ENCODE data around the gene ZNF638.
"Not testable (repeated sequence)": the region's sequence is repeated elsewhere in the genome, so short reads cannot be mapped to it uniquely, and the experiment has no call there.

The ZNF638 gene

DNA sequence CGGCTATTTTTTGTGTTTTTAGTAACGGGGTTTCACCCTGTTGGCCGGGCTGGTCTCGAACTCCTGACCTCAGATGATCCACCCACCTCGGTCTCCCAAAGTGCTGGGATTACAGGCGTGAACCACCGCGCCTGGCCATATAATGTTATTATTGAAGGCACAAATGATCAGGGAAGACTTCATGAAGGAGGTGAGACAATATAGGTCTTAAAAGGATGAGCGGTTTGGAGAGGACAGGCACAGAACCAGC, 326 bp upstream of the ZNF638 start:
- peaks cover 14 to 19% of the 10 kb centered on the region in 2 donors for H3K4me1 ChIP-seq (ENCODE audit: control insufficient read depth in 1 of 2, insufficient read depth in 2 of 2, low read length in 2 of 2)
- H3K9ac ChIP-seq (ENCODE audit: low read depth in 1 of 2, low read length in 2 of 2); H3K27me3 ChIP-seq (ENCODE audit: control insufficient read depth in 1 of 2, insufficient read depth in 2 of 2, low read length in 2 of 2); H3K27ac ChIP-seq (ENCODE audit: low read depth, low read length); H3K9me3 ChIP-seq (ENCODE audit: control insufficient read depth in 1 of 2, low read length in 2 of 2); H3K36me3 ChIP-seq (ENCODE audit: control insufficient read depth in 1 of 2, insufficient read depth in 2 of 2, low read length in 2 of 2): not testable (repeated sequence)
- H3K4me3 ChIP-seq (ENCODE audit: low read depth in 1 of 2, low read length in 2 of 2), result peak overlapping the region in 1 of 2 donors; percentile 99

DNA sequence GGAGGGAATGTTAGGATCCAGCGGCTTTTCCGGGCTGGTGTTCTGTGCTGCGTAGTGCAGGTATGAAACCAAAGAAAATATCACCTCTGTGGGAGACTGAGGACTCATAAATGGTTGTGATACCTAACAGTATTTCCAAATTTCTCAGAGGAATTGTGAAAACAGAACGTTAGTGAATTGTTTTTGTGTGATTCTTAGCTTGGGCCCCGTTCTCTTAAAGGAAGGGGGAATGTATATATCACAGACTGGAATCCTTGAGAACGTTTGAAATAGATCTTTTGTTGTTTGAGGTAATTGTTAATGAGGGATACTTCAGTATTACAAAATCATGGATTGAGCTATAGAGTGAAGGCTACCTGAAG, 834 bp downstream of the ZNF638 start:
- H3K9me3 ChIP-seq (ENCODE audit: control insufficient read depth in 1 of 2, low read length in 2 of 2), result no peaks in the 10 kb centered on the region
- H3K36me3 ChIP-seq (ENCODE audit: control insufficient read depth in 1 of 2, insufficient read depth in 2 of 2, low read length in 2 of 2), result no peaks in the 10 kb centered on the region
- no peaks in the 10 kb centered on the region for H3K27me3 ChIP-seq (ENCODE audit: control insufficient read depth in 1 of 2, insufficient read depth in 2 of 2, low read length in 2 of 2)
- peak overlapping the region; percentile 89 for H3K27ac ChIP-seq (ENCODE audit: low read depth, low read length)
- H3K4me3 ChIP-seq (ENCODE audit: low read depth in 1 of 2, low read length in 2 of 2), result peak overlapping the region; percentile 92 to 99
- peaks cover 14 to 23% of the 10 kb centered on the region in 2 donors for H3K4me1 ChIP-seq (ENCODE audit: control insufficient read depth in 1 of 2, insufficient read depth in 2 of 2, low read length in 2 of 2)
- peak overlapping the region; percentile 98 to 100 for H3K9ac ChIP-seq (ENCODE audit: low read depth in 1 of 2, low read length in 2 of 2)

DNA sequence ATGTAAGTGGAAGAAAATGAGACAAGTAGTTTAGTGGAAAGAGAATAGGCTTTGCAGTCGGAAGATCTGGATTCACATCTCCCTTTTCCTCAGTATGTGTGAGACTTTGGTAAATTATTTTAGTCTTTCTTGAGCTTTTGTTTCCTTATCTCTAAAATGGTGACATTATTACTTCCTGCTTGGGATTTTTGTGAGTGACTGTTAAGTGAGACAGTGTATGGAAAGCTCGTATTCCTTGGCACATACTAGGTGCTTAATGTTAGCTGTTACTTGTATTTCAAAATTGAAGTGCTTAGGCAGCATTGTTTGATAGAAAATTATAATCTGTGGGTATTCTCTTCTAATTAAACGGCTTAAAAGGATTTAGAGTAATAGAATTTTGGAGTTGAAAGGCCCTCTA, 2.0 kb downstream of the ZNF638 start:
- no peaks in the 10 kb centered on the region for H3K36me3 ChIP-seq (ENCODE audit: control insufficient read depth in 1 of 2, insufficient read depth in 2 of 2, low read length in 2 of 2)
- no peak overlapping the region for H3K27ac ChIP-seq (ENCODE audit: low read depth, low read length)
- no peaks in the 10 kb centered on the region for H3K27me3 ChIP-seq (ENCODE audit: control insufficient read depth in 1 of 2, insufficient read depth in 2 of 2, low read length in 2 of 2)
- H3K4me3 ChIP-seq (ENCODE audit: low read depth in 1 of 2, low read length in 2 of 2), result peak overlapping the region; percentile 92 to 99
- H3K9ac ChIP-seq (ENCODE audit: low read depth in 1 of 2, low read length in 2 of 2), result peak overlapping the region; percentile 2 to 98
- no peaks in the 10 kb centered on the region for H3K9me3 ChIP-seq (ENCODE audit: control insufficient read depth in 1 of 2, low read length in 2 of 2)
- peaks cover 19 to 23% of the 10 kb centered on the region in 2 donors for H3K4me1 ChIP-seq (ENCODE audit: control insufficient read depth in 1 of 2, insufficient read depth in 2 of 2, low read length in 2 of 2)

DNA sequence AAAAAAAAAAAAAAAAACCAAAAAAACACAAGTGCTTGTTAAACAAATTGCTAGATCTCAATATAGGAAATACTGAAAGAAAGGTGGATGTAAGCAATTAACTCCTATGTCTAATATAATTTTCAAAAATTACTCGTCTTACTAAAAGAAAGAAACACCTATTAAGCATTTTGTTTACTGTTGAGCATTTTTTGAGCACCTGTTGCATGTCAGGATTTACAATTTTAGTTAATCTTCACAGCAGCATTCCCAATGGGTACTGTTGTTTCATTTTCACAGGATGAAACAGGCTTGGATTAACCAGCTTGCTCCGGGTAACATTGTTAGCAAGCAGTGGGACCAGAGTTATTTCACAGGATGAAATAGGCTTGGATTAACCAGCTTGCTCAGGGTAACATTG, 4.8 kb downstream of the ZNF638 start:
- Histone ChIP-seq H3K27ac (ENCODE audit: low read depth, low read length) (no peak overlapping the region), H3K4me3 (ENCODE audit: low read depth in 1 of 2, low read length in 2 of 2) (no peak overlapping the region), H3K36me3 (ENCODE audit: control insufficient read depth in 1 of 2, insufficient read depth in 2 of 2, low read length in 2 of 2) (no peaks in the 10 kb centered on the region), H3K4me1 (ENCODE audit: control insufficient read depth in 1 of 2, insufficient read depth in 2 of 2, low read length in 2 of 2) (peaks cover 34 to 40% of the 10 kb centered on the region in 2 donors), H3K27me3 (ENCODE audit: control insufficient read depth in 1 of 2, insufficient read depth in 2 of 2, low read length in 2 of 2) (no peaks in the 10 kb centered on the region), H3K9ac (ENCODE audit: low read depth in 1 of 2, low read length in 2 of 2) (no peak overlapping the region), H3K9me3 (ENCODE audit: control insufficient read depth in 1 of 2, low read length in 2 of 2) (no peaks in the 10 kb centered on the region)

DNA sequence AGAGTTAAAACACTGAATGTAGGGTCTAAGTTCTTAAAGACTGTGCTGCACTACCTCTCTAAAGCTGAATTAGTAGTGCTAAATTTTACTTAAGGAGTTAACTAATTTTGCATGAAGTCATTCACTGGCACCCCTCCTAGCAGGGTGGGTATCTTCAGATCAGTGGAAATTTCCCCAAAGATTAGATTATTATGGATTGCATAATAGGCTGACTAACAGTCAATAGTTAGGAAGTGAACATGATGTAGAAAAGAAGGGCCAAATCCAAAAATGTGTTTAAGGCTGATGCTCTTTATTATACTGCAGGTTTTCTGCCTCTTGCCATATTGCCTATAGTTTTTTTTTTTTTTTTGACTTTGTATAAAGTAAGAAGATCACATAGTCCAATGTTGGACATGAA, 5.2 kb downstream of the ZNF638 start:
- H3K27ac ChIP-seq (ENCODE audit: low read depth, low read length), result no peak overlapping the region
- H3K9ac ChIP-seq (ENCODE audit: low read depth in 1 of 2, low read length in 2 of 2), result no peak overlapping the region

DNA sequence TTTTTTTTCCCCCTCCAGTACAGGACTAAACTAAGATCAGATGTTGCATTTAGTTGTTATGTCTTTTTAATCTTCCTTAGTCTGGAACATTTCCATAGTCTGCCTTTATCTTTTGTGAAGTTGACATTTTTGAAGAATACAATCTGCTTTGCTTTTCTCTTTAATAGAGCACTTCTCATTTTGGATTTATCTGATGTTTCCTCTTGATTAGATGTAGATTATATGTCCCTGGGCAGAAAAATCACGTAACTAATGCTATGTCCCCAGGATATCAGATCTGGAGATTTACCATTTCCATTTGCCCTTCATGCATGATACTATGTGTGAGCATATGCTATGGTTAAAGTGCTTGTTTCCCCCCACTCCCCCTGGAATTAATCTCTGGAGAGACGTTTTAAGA, 6.2 kb downstream of the ZNF638 start:
- H3K9me3 ChIP-seq (ENCODE audit: control insufficient read depth in 1 of 2, low read length in 2 of 2), result no peaks in the 10 kb centered on the region
- H3K36me3 ChIP-seq (ENCODE audit: control insufficient read depth in 1 of 2, insufficient read depth in 2 of 2, low read length in 2 of 2), result no peaks in the 10 kb centered on the region
- H3K27me3 ChIP-seq (ENCODE audit: control insufficient read depth in 1 of 2, insufficient read depth in 2 of 2, low read length in 2 of 2), result no peaks in the 10 kb centered on the region
- peaks cover 30 to 43% of the 10 kb centered on the region in 2 donors for H3K4me1 ChIP-seq (ENCODE audit: control insufficient read depth in 1 of 2, insufficient read depth in 2 of 2, low read length in 2 of 2)
- no peak overlapping the region for H3K4me3 ChIP-seq (ENCODE audit: low read depth in 1 of 2, low read length in 2 of 2)
- H3K9ac ChIP-seq (ENCODE audit: low read depth in 1 of 2, low read length in 2 of 2), result no peak overlapping the region
- no peak overlapping the region for H3K27ac ChIP-seq (ENCODE audit: low read depth, low read length)

More for the DNA sequence above, 5.2 kb downstream of the ZNF638 start:
- Histone ChIP-seq H3K4me3 (ENCODE audit: low read depth in 1 of 2, low read length in 2 of 2) (no peak overlapping the region), H3K36me3 (ENCODE audit: control insufficient read depth in 1 of 2, insufficient read depth in 2 of 2, low read length in 2 of 2) (no peaks in the 10 kb centered on the region), H3K9me3 (ENCODE audit: control insufficient read depth in 1 of 2, low read length in 2 of 2) (no peaks in the 10 kb centered on the region), H3K27me3 (ENCODE audit: control insufficient read depth in 1 of 2, insufficient read depth in 2 of 2, low read length in 2 of 2) (no peaks in the 10 kb centered on the region), H3K4me1 (ENCODE audit: control insufficient read depth in 1 of 2, insufficient read depth in 2 of 2, low read length in 2 of 2) (peaks cover 34 to 43% of the 10 kb centered on the region in 2 donors)

DNA sequence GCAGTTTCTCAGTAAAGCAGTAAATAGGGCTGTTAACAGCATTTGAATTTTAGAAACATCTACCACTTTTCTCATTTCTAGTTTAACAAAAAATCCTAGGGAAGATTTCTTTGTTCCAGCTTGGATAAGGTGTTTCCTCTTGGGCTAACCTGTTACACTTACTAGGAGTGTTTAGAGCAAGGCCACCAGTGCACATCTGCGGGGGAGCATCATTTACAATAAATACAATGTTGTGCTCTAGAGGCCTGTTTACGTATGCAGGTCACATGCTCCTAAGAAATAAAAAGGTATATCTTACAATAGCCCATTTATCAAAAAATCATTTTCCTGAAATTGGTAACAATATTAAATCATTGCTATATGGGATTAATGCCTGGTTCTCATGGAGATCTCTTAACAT, 8.1 kb downstream of the ZNF638 start:
- Histone ChIP-seq H3K27me3 (ENCODE audit: control insufficient read depth in 1 of 2, insufficient read depth in 2 of 2, low read length in 2 of 2) (no peaks in the 10 kb centered on the region), H3K27ac (ENCODE audit: low read depth, low read length) (no peak overlapping the region), H3K4me1 (ENCODE audit: control insufficient read depth in 1 of 2, insufficient read depth in 2 of 2, low read length in 2 of 2) (peaks cover 15 to 29% of the 10 kb centered on the region in 2 donors), H3K36me3 (ENCODE audit: control insufficient read depth in 1 of 2, insufficient read depth in 2 of 2, low read length in 2 of 2) (no peaks in the 10 kb centered on the region), H3K9ac (ENCODE audit: low read depth in 1 of 2, low read length in 2 of 2) (no peak overlapping the region), H3K4me3 (ENCODE audit: low read depth in 1 of 2, low read length in 2 of 2) (no peak overlapping the region), H3K9me3 (ENCODE audit: control insufficient read depth in 1 of 2, low read length in 2 of 2) (no peaks in the 10 kb centered on the region)

DNA sequence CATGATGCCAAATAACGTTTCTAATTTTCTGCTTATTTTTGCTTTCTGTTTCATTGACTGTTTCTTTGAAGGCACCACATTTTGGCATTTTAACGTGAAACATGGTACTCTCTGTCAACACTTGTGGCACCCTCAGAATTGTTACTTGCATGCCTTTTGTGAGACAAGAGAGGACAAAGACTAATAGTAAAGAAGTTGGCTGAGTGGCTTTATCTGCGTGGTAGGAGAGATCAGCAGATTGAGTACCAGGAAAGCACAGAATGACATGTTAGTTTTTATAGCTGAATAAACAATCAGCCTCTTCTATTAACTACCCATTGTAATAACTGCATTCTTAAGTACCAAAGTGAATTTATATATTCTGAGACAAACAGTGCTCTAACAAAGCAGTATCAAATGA, 8.6 kb downstream of the ZNF638 start:
- H3K4me1 ChIP-seq (ENCODE audit: control insufficient read depth in 1 of 2, insufficient read depth in 2 of 2, low read length in 2 of 2), result peaks cover 15 to 29% of the 10 kb centered on the region in 2 donors

DNA sequence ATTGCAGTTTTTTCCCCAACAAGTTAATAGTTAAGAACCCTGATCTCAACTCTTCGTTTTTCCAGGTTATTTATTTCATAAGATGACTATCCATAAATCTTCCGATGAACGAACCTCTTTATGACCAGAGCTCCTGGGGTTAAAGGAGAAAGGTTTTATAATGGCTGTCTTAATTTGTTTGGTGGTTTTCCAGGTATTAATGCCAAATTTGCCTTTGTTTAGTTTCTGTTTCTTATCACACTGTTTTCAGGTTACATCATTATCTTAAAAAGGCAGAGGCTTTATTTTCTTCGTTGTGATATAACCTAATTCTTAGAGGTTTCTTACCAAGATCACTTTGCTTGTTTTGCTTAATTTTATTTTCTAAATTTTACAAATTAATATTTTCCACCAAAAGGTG, 10.1 kb downstream of the ZNF638 start:
- H3K4me1 ChIP-seq (ENCODE audit: control insufficient read depth in 1 of 2, insufficient read depth in 2 of 2, low read length in 2 of 2), result peaks cover 12 to 29% of the 10 kb centered on the region in 2 donors

More for the DNA sequence above, 8.6 kb downstream of the ZNF638 start:
- Histone ChIP-seq H3K9ac (ENCODE audit: low read depth in 1 of 2, low read length in 2 of 2) (no peak overlapping the region), H3K27me3 (ENCODE audit: control insufficient read depth in 1 of 2, insufficient read depth in 2 of 2, low read length in 2 of 2) (no peaks in the 10 kb centered on the region), H3K4me3 (ENCODE audit: low read depth in 1 of 2, low read length in 2 of 2) (no peak overlapping the region), H3K27ac (ENCODE audit: low read depth, low read length) (no peak overlapping the region), H3K36me3 (ENCODE audit: control insufficient read depth in 1 of 2, insufficient read depth in 2 of 2, low read length in 2 of 2) (no peaks in the 10 kb centered on the region), H3K9me3 (ENCODE audit: control insufficient read depth in 1 of 2, low read length in 2 of 2) (no peaks in the 10 kb centered on the region)

DNA sequence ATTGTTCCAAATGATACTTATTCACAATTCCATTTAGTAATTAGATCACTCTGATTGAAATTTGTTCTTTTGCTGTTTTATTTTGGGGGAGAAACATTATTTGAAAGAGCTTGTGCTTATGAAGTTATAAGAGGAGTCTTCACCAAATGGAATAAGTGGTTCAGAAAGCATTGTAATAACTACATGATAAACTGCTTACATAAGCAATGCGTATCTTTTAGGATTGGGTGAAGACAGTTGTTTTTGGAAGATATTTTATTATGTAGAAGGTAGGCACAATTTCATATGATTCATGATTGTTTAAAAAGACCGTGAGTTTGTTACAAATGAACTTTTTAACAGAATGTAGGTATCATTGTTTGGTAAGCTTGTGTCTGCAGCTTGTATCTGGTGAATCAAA, 14.5 kb downstream of the ZNF638 start:
- H3K36me3 ChIP-seq (ENCODE audit: control insufficient read depth in 1 of 2, insufficient read depth in 2 of 2, low read length in 2 of 2), result peaks cover 12 to 19% of the 10 kb centered on the region in 2 donors
- H3K9me3 ChIP-seq (ENCODE audit: control insufficient read depth in 1 of 2, low read length in 2 of 2), result no peaks in the 10 kb centered on the region
- no peak overlapping the region for H3K9ac ChIP-seq (ENCODE audit: low read depth in 1 of 2, low read length in 2 of 2)
- no peak overlapping the region for H3K27ac ChIP-seq (ENCODE audit: low read depth, low read length)
- H3K4me3 ChIP-seq (ENCODE audit: low read depth in 1 of 2, low read length in 2 of 2), result no peak overlapping the region
- H3K27me3 ChIP-seq (ENCODE audit: control insufficient read depth in 1 of 2, insufficient read depth in 2 of 2, low read length in 2 of 2), result no peaks in the 10 kb centered on the region
- H3K4me1 ChIP-seq (ENCODE audit: control insufficient read depth in 1 of 2, insufficient read depth in 2 of 2, low read length in 2 of 2), result peaks cover 0 to 7% of the 10 kb centered on the region in 2 donors

More for the DNA sequence above, 10.1 kb downstream of the ZNF638 start:
- no peak overlapping the region for H3K4me3 ChIP-seq (ENCODE audit: low read depth in 1 of 2, low read length in 2 of 2)
- H3K27ac ChIP-seq (ENCODE audit: low read depth, low read length), result no peak overlapping the region
- H3K9ac ChIP-seq (ENCODE audit: low read depth in 1 of 2, low read length in 2 of 2), result no peak overlapping the region
- H3K36me3 ChIP-seq (ENCODE audit: control insufficient read depth in 1 of 2, insufficient read depth in 2 of 2, low read length in 2 of 2), result no peaks in the 10 kb centered on the region
- H3K9me3 ChIP-seq (ENCODE audit: control insufficient read depth in 1 of 2, low read length in 2 of 2), result no peaks in the 10 kb centered on the region
- no peaks in the 10 kb centered on the region for H3K27me3 ChIP-seq (ENCODE audit: control insufficient read depth in 1 of 2, insufficient read depth in 2 of 2, low read length in 2 of 2)

DNA sequence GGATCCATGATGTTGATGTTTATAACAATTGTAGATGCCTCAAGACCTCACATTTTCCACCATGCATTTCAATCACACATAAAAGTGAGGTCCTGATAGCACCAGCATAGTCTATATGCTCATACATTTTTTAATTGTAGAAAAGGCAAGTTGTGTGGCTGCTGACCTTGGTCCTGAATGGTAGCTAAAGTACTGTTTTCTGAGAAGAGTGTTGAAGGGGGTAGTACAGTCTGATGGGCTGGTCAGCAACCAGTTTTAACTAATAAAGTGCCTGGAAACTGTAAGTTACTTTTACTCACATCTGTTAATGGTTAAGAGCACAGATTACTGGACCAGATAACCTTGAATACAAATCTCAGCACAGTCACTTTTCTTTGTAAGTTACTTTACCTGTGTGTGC, 15.9 kb downstream of the ZNF638 start:
- Histone ChIP-seq H3K27ac (ENCODE audit: low read depth, low read length) (no peak overlapping the region), H3K27me3 (ENCODE audit: control insufficient read depth in 1 of 2, insufficient read depth in 2 of 2, low read length in 2 of 2) (no peaks in the 10 kb centered on the region), H3K9ac (ENCODE audit: low read depth in 1 of 2, low read length in 2 of 2) (no peak overlapping the region), H3K36me3 (ENCODE audit: control insufficient read depth in 1 of 2, insufficient read depth in 2 of 2, low read length in 2 of 2) (peaks cover 12 to 19% of the 10 kb centered on the region in 2 donors), H3K4me3 (ENCODE audit: low read depth in 1 of 2, low read length in 2 of 2) (no peak overlapping the region), H3K9me3 (ENCODE audit: control insufficient read depth in 1 of 2, low read length in 2 of 2) (no peaks in the 10 kb centered on the region), H3K4me1 (ENCODE audit: control insufficient read depth in 1 of 2, insufficient read depth in 2 of 2, low read length in 2 of 2) (no peaks in the 10 kb centered on the region)
